Measurements from ENCODE around the gene KDM2A. TPM values are rescaled to one million over a fixed set of nuclear protein-coding genes. Genes with fewer than 3 reads are reported as not detected.

KDM2A gene
- total RNA-seq, 1 experiment from 2014 or later, result 50.4 TPM

DNA sequence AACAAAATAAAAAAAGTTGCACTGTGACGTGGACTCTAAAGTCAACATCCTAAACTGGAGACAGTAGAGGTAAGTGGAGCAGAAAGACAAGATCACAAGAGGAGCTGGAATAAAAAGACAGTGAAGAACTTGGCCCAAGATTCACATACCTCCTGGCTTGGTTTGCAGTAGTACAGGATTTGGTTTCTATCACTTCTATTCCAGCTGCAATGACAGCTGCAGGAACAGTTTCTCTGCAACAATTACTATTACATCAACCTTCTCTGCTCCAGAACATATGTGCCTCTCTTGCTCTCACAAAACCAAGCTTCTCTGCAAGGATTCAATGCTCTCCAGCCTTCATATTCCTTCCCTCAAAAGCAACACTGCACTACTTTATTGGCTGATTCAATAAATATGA is 7.8 kb upstream of the KDM2A start:
- ChIA-PET RAD21 (ENCODE audit: low non-redundant PET in 1 of 2, low total read pairs in 2 of 2, uncharacterized antibody in 2 of 2, unreplicated experiment in 2 of 2) (no interaction called here), POLR2A (interaction anchor here (1.4 kb wide), 1 partner anchor 11 kb away, joined by 3 read pairs; no protein-coding TSS in a partner anchor), CTCF (interaction anchor here (1.2 kb wide), 1 partner anchor 30 kb away, joined by 3 read pairs; no protein-coding TSS in a partner anchor)
- ATAC-seq (no peak), DNase-seq (ENCODE audit: low read depth, low spot score) (no peak)
- Histone ChIP-seq H3K9ac (ENCODE audit: low read length) (no peak overlapping the region), H4K20me1 (ENCODE audit: insufficient read depth) (no peaks in the 10 kb centered on the region), H3K9me3 (ENCODE audit: control insufficient read depth in 1 of 2, insufficient read depth in 1 of 2, low read depth in 1 of 2, low read length in 2 of 2) (no peaks in the 10 kb centered on the region), H3K27ac (ENCODE audit: low read depth, low read length) (no peak overlapping the region), H3K36me3 (ENCODE audit: control insufficient read depth in 1 of 2, insufficient read depth in 2 of 2, low read length in 2 of 2) (no peaks in the 10 kb centered on the region), H3K79me2 (ENCODE audit: insufficient read depth, low read length) (no peaks in the 10 kb centered on the region), H3K4me3 (replicated peaks in 1 of 2; ENCODE audit: low read depth in 1 of 2, low read length in 2 of 2) (no peak overlapping the region), H2AFZ (ENCODE audit: low read depth, low read length, poor library complexity, severe bottlenecking) (no peak overlapping the region), H3K27me3 (ENCODE audit: insufficient read depth, low read length) (no peaks in the 10 kb centered on the region), H3K4me2 (ENCODE audit: low read length) (no peak overlapping the region), H3K9me2 (ENCODE audit: insufficient read depth) (no peaks in the 10 kb centered on the region), H3K4me1 (ENCODE audit: control insufficient read depth in 1 of 2, insufficient read depth in 2 of 2, low read length in 2 of 2) (0 out of 4 replicates have a peak, but pooled peaks cover 0 to 3% of the 10 kb centered on the region in 2 experiments)
- no peak for TF ChIP-seq RAD21 (IDR thresholded peaks at IDR 0.05; ENCODE audit: low read depth)
- TF ChIP-seq TCF7L2 (IDR thresholded peaks at IDR 0.05; ENCODE audit: borderline replicate concordance, extremely low read depth, insufficient read depth, insufficient read length), result no peak
- no peak for TF ChIP-seq ZNF274 (IDR thresholded peaks at IDR 0.05; ENCODE audit: low read depth, low read length)
- TF ChIP-seq, protein P1, sequence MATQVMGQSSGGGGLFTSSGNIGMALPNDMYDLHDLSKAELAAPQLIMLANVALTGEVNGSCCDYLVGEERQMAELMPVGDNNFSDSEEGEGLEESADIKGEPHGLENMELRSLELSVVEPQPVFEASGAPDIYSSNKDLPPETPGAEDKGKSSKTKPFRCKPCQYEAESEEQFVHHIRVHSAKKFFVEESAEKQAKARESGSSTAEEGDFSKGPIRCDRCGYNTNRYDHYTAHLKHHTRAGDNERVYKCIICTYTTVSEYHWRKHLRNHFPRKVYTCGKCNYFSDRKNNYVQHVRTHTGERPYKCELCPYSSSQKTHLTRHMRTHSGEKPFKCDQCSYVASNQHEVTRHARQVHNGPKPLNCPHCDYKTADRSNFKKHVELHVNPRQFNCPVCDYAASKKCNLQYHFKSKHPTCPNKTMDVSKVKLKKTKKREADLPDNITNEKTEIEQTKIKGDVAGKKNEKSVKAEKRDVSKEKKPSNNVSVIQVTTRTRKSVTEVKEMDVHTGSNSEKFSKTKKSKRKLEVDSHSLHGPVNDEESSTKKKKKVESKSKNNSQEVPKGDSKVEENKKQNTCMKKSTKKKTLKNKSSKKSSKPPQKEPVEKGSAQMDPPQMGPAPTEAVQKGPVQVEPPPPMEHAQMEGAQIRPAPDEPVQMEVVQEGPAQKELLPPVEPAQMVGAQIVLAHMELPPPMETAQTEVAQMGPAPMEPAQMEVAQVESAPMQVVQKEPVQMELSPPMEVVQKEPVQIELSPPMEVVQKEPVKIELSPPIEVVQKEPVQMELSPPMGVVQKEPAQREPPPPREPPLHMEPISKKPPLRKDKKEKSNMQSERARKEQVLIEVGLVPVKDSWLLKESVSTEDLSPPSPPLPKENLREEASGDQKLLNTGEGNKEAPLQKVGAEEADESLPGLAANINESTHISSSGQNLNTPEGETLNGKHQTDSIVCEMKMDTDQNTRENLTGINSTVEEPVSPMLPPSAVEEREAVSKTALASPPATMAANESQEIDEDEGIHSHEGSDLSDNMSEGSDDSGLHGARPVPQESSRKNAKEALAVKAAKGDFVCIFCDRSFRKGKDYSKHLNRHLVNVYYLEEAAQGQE (IDR thresholded peaks at IDR 0.05; ENCODE audit: low read depth), result no peak
- no peak for TF ChIP-seq POLR2A (IDR thresholded peaks at IDR 0.05; ENCODE audit: borderline replicate concordance, extremely low read depth, insufficient read depth, insufficient read length)
- TF ChIP-seq CEBPB (IDR thresholded peaks at IDR 0.05; ENCODE audit: low read depth), result no peak
- TF ChIP-seq SIN3A (IDR thresholded peaks at IDR 0.05; ENCODE audit: low read depth), result no peak
- TF ChIP-seq YY1 (IDR thresholded peaks at IDR 0.05; ENCODE audit: extremely low read depth, insufficient replicate concordance, low read depth, low read length), result no peak
- TF ChIP-seq, protein P2, sequence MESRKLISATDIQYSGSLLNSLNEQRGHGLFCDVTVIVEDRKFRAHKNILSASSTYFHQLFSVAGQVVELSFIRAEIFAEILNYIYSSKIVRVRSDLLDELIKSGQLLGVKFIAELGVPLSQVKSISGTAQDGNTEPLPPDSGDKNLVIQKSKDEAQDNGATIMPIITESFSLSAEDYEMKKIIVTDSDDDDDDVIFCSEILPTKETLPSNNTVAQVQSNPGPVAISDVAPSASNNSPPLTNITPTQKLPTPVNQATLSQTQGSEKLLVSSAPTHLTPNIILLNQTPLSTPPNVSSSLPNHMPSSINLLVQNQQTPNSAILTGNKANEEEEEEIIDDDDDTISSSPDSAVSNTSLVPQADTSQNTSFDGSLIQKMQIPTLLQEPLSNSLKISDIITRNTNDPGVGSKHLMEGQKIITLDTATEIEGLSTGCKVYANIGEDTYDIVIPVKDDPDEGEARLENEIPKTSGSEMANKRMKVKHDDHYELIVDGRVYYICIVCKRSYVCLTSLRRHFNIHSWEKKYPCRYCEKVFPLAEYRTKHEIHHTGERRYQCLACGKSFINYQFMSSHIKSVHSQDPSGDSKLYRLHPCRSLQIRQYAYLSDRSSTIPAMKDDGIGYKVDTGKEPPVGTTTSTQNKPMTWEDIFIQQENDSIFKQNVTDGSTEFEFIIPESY (IDR thresholded peaks at IDR 0.05; ENCODE audit: extremely low read depth, insufficient replicate concordance, low read length), result no peak
- TF ChIP-seq, protein P3, sequence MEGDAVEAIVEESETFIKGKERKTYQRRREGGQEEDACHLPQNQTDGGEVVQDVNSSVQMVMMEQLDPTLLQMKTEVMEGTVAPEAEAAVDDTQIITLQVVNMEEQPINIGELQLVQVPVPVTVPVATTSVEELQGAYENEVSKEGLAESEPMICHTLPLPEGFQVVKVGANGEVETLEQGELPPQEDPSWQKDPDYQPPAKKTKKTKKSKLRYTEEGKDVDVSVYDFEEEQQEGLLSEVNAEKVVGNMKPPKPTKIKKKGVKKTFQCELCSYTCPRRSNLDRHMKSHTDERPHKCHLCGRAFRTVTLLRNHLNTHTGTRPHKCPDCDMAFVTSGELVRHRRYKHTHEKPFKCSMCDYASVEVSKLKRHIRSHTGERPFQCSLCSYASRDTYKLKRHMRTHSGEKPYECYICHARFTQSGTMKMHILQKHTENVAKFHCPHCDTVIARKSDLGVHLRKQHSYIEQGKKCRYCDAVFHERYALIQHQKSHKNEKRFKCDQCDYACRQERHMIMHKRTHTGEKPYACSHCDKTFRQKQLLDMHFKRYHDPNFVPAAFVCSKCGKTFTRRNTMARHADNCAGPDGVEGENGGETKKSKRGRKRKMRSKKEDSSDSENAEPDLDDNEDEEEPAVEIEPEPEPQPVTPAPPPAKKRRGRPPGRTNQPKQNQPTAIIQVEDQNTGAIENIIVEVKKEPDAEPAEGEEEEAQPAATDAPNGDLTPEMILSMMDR (IDR thresholded peaks at IDR 0.05 in 2 of 3, conservative IDR thresholded peaks at IDR 0.05 in 1 of 3; ENCODE audit: borderline replicate concordance in 1 of 3, insufficient read depth in 1 of 3, low read depth in 2 of 3, low read length in 2 of 3), result no peak
- TF ChIP-seq JUND (IDR thresholded peaks at IDR 0.05), result no peak
- no peak for TF ChIP-seq ELF1 (IDR thresholded peaks at IDR 0.05; ENCODE audit: borderline replicate concordance, low read depth)
- TF ChIP-seq EGR1 (IDR thresholded peaks at IDR 0.05; ENCODE audit: low read depth), result no peak
- no peak for TF ChIP-seq EZH2phosphoT487 (IDR thresholded peaks at IDR 0.05; ENCODE audit: borderline replicate concordance)
- TF ChIP-seq, protein P4, sequence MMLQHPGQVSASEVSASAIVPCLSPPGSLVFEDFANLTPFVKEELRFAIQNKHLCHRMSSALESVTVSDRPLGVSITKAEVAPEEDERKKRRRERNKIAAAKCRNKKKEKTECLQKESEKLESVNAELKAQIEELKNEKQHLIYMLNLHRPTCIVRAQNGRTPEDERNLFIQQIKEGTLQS (IDR thresholded peaks at IDR 0.05), result no peak
- TF ChIP-seq FOSL1 (IDR thresholded peaks at IDR 0.05; ENCODE audit: low read depth), result no peak
- no peak for TF ChIP-seq CBX3 (IDR thresholded peaks at IDR 0.05; ENCODE audit: low read depth)
- no TSS peak for BruUV-seq (replicated peaks)
- intact Hi-C loops (cut with micrococcal nuclease), result no loop called here

All from HCT116 (cell line).